ENCODE results near the gene NEU2.

Gene NEU2

DNA sequence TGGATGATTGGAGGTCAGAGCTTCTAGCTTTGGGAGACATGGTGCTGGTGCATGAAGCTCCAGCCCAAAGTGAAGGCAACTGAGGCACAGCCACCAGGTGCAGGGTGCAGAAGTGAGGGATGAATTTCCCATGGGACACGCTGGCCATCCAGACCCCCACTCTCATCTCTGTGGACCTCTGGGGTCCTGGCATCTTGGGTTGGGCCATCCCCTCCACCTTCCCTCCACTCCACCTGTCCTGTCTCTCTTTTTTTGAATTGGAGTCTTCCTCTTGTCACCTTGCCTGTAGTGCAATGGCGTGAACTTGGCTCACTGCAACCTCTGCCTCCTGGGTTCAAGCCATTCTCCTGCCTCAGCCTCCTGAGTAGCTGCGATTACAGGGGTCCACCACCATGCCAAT, 22.8 kb upstream of the NEU2 start:
- TF ChIP-seq, protein P1, sequence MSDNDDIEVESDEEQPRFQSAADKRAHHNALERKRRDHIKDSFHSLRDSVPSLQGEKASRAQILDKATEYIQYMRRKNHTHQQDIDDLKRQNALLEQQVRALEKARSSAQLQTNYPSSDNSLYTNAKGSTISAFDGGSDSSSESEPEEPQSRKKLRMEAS (IDR thresholded peaks at IDR 0.05; ENCODE audit: low read depth, low read length), result no peak
- no peak for TF ChIP-seq POLR2A (IDR thresholded peaks at IDR 0.05; ENCODE audit: extremely low read depth, insufficient read length)
- TF ChIP-seq, protein P2, sequence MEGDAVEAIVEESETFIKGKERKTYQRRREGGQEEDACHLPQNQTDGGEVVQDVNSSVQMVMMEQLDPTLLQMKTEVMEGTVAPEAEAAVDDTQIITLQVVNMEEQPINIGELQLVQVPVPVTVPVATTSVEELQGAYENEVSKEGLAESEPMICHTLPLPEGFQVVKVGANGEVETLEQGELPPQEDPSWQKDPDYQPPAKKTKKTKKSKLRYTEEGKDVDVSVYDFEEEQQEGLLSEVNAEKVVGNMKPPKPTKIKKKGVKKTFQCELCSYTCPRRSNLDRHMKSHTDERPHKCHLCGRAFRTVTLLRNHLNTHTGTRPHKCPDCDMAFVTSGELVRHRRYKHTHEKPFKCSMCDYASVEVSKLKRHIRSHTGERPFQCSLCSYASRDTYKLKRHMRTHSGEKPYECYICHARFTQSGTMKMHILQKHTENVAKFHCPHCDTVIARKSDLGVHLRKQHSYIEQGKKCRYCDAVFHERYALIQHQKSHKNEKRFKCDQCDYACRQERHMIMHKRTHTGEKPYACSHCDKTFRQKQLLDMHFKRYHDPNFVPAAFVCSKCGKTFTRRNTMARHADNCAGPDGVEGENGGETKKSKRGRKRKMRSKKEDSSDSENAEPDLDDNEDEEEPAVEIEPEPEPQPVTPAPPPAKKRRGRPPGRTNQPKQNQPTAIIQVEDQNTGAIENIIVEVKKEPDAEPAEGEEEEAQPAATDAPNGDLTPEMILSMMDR (IDR thresholded peaks at IDR 0.05; ENCODE audit: low read depth, low read length), result no peak
- TF ChIP-seq MYC (IDR thresholded peaks at IDR 0.05; ENCODE audit: low read depth, low read length), result no peak
- H3K4me3 ChIP-seq (ENCODE audit: low read depth, low read length), result no peak overlapping the region

DNA sequence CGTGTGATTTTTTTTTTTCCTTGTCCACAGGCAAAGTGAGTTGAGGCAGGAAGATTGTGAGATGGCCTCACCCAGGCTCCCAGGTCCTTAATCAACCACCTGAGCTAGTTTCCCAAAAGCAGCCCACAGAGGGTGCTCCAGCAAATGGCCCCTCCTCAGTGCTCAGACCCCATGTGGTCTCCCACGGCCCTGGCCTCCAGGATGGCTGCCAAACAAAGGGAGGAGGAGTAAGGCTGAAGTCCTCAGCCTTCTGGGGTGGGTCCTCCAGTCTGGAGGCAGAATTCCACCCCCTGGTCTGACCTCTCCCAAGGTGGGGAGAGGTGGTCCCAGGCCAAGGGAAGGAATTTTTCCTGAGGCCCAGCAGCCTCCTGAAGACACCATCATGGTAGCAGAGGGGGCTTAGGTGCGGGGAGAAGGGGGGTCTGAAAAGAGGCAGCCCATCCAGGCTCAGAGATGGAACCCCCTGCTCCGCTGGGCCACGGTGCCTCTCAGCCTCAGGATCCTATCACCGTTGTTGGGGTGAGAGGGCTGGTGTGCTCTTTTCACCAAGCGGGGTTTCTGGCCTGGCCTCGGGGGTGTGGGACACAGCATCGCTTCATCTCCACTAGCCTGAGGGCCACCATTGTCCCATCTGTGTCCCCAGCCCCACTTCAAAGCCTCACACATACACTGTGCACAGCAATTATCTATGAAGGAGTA, 21.8 kb upstream of the NEU2 start:
- no peak for DNase-seq (ENCODE audit: low read depth)
- H3K4me3 ChIP-seq (ENCODE audit: low read depth, low read length), result no peak overlapping the region
- TF ChIP-seq MYC (IDR thresholded peaks at IDR 0.05; ENCODE audit: low read depth, low read length), result no peak
- TF ChIP-seq, protein P1 (IDR thresholded peaks at IDR 0.05; ENCODE audit: low read depth, low read length), result no peak
- TF ChIP-seq POLR2A (IDR thresholded peaks at IDR 0.05; ENCODE audit: extremely low read depth, insufficient read length), result no peak
- TF ChIP-seq, protein P2 (IDR thresholded peaks at IDR 0.05; ENCODE audit: low read depth, low read length), result no peak

More for the DNA sequence above, 22.8 kb upstream of the NEU2 start:
- no peak for DNase-seq (ENCODE audit: low read depth)

DNA sequence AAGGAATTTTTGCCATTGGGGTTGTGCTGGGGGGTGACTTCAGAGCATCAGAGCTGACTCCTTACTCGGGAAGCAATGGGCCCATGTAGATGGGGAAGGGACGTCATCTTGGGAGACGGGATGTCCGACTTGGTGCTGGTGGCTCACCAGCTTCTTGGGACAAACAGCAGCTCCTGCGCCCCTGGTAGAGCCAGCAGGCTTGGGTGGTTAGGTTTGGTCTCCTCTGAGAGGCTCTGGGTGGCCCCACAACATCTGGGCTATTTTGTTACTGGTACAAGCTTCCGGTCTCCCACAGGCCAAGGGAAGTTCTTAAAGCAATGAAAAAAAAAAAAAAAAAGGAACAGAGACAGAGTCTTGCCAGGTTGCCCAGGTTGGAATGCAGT, 21.2 kb upstream of the NEU2 start:
- TF ChIP-seq POLR2A (IDR thresholded peaks at IDR 0.05; ENCODE audit: extremely low read depth, insufficient read length), result no peak
- no peak for TF ChIP-seq MYC (IDR thresholded peaks at IDR 0.05; ENCODE audit: low read depth, low read length)
- TF ChIP-seq, protein P1 (IDR thresholded peaks at IDR 0.05; ENCODE audit: low read depth, low read length), result no peak
- TF ChIP-seq, protein P2 (IDR thresholded peaks at IDR 0.05; ENCODE audit: low read depth, low read length), result no peak
- no peak overlapping the region for H3K4me3 ChIP-seq (ENCODE audit: low read depth, low read length)
- DNase-seq (ENCODE audit: low read depth), result no peak

DNA sequence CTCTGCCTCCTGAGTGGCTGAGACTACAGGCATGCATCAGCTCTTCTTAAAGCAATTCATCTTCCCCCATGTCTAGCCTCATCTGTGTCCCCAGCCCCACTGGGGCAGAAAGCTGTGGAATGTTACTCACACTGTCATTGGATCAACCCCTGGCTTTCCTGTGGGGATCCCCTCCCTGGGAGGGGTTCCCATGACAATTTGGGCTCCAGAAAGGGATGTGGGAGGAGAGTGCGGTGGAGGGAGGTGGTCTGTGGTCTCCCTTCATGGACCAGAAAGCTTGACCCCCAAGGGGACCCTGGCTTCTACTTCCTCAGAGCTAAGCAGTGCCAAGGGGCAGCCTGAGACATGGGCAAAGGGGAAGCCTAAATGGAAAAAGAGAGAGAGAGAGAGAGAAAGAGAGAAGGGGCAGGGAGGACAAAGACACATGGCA, 20.8 kb upstream of the NEU2 start:
- TF ChIP-seq POLR2A (IDR thresholded peaks at IDR 0.05; ENCODE audit: extremely low read depth, insufficient read length) (no peak), MYC (IDR thresholded peaks at IDR 0.05; ENCODE audit: low read depth, low read length) (no peak)
- TF ChIP-seq, protein P1 (IDR thresholded peaks at IDR 0.05; ENCODE audit: low read depth, low read length), result no peak
- TF ChIP-seq, protein P2 (IDR thresholded peaks at IDR 0.05; ENCODE audit: low read depth, low read length), result no peak
- no peak overlapping the region for H3K4me3 ChIP-seq (ENCODE audit: low read depth, low read length)
- DNase-seq (ENCODE audit: low read depth), result peak; percentile 38

DNA sequence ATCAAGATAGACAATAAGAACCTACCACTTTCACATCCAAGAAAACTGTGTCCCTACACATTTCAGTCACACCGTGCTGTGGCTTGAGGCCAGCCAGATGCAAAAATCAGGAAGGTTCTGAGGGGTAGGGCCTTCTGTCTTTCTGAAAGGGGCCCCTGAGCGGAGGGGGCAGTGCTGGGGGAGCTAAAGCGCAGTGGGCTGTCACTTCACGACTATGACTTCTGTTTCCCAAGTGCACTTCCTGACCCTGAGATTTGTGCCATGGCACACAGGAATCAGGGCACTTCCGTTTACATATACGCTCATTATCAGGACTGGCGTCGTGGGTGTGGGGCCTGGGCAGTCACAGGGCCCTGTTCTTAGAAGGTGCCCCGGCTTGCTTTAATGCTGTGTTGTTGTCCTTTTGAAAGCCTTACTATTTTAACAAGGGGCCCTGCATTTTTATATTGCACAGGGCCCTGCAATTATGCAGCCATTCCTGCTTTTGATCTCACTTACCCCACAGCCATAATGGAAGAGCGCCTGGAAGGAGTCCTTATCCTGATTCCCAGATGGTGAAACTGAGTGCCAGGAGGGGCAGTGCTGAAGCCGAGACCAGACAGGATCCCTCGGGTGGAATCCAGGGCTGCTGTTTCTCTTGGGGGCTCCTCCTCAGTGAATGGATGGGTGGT, 20.0 kb upstream of the NEU2 start:
- no peak overlapping the region for H3K4me3 ChIP-seq (ENCODE audit: low read depth, low read length)
- no peak for TF ChIP-seq POLR2A (IDR thresholded peaks at IDR 0.05; ENCODE audit: extremely low read depth, insufficient read length)
- TF ChIP-seq, protein P1 (IDR thresholded peaks at IDR 0.05; ENCODE audit: low read depth, low read length), result no peak
- TF ChIP-seq MYC (IDR thresholded peaks at IDR 0.05; ENCODE audit: low read depth, low read length), result no peak
- TF ChIP-seq, protein P2 (IDR thresholded peaks at IDR 0.05; ENCODE audit: low read depth, low read length), result no peak
- no peak for DNase-seq (ENCODE audit: low read depth)

All from NB4 (cell line).